ENCODE results near the gene HMGA1. TPM values are rescaled to one million over a fixed set of nuclear protein-coding genes. Genes with fewer than 3 reads are reported as not detected.

The HMGA1 gene
- total and polyA plus RNA-seq, 2 experiments from 2014 or later = 1,411 to 2,052 TPM

DNA sequence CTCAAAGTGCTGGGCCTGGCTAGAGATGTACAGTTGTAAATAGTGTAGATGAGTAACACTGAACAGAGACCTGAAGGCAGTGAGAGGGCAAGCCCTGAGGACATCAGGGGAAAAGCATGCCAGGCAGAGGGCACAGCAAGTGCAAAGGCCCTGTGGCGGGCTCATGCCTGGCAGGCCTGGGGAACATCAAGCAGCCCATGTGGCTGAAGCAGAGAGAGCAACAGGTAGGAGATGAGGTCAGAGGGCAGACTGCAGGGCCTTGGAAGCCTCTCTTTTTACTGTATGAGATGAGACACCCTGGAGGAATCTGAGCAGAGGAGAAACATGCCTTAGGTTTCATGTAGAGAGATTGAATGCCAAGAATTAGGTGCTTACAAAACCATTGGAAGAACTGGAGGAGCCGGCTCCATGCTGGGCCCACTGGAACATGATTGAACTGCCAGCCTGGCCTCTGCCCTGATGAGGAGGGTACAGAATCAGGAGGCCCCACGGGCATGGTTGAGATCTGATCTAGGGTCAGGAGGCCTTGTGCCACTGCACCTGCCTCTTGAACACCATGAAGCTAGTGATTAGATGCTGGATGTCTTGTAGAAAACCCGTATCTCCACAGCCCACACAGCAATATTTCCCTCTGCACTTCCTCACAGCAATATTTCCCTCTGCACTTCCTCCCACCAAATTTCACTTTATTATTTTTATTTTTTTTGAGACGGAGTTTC, 5.9 kb upstream of the HMGA1 start (continued):
- TF ChIP-seq, protein P1, sequence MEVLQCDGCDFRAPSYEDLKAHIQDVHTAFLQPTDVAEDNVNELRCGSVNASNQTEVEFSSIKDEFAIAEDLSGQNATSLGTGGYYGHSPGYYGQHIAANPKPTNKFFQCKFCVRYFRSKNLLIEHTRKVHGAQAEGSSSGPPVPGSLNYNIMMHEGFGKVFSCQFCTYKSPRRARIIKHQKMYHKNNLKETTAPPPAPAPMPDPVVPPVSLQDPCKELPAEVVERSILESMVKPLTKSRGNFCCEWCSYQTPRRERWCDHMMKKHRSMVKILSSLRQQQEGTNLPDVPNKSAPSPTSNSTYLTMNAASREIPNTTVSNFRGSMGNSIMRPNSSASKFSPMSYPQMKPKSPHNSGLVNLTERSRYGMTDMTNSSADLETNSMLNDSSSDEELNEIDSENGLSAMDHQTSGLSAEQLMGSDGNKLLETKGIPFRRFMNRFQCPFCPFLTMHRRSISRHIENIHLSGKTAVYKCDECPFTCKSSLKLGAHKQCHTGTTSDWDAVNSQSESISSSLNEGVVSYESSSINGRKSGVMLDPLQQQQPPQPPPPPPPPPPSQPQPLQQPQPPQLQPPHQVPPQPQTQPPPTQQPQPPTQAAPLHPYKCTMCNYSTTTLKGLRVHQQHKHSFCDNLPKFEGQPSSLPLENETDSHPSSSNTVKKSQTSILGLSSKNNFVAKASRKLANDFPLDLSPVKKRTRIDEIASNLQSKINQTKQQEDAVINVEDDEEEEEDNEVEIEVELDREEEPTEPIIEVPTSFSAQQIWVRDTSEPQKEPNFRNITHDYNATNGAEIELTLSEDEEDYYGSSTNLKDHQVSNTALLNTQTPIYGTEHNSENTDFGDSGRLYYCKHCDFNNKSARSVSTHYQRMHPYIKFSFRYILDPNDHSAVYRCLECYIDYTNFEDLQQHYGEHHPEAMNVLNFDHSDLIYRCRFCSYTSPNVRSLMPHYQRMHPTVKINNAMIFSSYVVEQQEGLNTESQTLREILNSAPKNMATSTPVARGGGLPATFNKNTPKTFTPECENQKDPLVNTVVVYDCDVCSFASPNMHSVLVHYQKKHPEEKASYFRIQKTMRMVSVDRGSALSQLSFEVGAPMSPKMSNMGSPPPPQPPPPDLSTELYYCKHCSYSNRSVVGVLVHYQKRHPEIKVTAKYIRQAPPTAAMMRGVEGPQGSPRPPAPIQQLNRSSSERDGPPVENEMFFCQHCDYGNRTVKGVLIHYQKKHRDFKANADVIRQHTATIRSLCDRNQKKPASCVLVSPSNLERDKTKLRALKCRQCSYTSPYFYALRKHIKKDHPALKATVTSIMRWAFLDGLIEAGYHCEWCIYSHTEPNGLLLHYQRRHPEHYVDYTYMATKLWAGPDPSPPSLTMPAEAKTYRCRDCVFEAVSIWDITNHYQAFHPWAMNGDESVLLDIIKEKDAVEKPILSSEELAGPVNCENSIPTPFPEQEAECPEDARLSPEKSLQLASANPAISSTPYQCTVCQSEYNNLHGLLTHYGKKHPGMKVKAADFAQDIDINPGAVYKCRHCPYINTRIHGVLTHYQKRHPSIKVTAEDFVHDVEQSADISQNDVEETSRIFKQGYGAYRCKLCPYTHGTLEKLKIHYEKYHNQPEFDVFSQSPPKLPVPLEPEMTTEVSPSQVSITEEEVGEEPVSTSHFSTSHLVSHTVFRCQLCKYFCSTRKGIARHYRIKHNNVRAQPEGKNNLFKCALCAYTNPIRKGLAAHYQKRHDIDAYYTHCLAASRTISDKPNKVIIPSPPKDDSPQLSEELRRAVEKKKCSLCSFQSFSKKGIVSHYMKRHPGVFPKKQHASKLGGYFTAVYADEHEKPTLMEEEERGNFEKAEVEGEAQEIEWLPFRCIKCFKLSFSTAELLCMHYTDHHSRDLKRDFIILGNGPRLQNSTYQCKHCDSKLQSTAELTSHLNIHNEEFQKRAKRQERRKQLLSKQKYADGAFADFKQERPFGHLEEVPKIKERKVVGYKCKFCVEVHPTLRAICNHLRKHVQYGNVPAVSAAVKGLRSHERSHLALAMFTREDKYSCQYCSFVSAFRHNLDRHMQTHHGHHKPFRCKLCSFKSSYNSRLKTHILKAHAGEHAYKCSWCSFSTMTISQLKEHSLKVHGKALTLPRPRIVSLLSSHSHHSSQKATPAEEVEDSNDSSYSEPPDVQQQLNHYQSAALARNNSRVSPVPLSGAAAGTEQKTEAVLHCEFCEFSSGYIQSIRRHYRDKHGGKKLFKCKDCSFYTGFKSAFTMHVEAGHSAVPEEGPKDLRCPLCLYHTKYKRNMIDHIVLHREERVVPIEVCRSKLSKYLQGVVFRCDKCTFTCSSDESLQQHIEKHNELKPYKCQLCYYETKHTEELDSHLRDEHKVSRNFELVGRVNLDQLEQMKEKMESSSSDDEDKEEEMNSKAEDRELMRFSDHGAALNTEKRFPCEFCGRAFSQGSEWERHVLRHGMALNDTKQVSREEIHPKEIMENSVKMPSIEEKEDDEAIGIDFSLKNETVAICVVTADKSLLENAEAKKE (CRISPR knock-in tag; IDR thresholded peaks at IDR 0.05) = no peak

DNA sequence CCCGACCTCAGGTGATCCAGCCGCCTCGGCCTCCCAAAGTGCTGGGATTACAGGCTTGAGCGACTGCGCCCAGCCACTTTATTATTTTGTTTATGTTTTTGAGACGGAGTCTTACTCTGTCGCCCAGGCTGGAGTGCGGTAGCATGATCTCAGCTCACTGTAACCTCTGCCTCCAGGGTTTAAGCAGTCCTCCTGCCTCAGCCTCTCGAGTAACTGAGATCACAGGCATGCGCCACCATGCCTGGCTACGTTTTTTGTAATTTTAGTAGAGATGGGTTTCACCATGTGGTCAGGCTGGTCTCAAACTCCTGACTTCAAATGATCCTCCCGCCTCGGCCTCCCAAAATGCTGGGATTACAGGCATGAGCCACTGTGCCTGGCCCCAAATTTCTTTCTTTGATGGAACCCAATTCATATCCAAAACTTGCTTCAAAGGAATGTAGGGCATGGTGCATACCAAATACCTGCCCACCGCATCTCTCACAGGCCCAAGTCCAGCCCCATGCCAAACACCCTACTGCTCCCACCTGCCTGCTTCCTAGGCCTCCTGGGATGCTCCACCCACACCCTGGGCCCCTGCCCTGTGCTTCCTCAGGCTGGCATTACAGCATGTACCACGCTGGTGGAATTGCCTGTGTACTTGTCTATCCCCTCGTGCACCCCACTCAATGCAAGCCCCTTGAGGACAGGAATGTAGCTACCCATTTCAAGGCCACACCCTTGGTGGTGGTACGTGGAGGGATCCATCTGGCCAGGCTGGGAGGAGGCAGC, 4.9 kb upstream of the HMGA1 start:
- DNase-seq (ENCODE audit: low spot score) (no peak), ATAC-seq (no peak)
- Mint-ChIP-seq H3K36me3 (ENCODE audit: low read depth) (no peaks in the 10 kb centered on the region; the same call in 2 of the 3 replicates), H3K4me3 (no peak overlapping the region), H3K4me1 (peaks cover 37% of the 10 kb centered on the region), H3K27me3 (ENCODE audit: insufficient read depth, low read depth, poor library complexity) (peaks cover 29% of the 10 kb centered on the region), H3K9me3 (no peaks in the 10 kb centered on the region; the same call in 1 of the 3 replicates), H3K27ac (no peak overlapping the region)
- Histone ChIP-seq H3K4me2 (no peak overlapping the region), H3K36me3 (ENCODE audit: insufficient read depth) (no peaks in the 10 kb centered on the region), H3K4me1 (ENCODE audit: insufficient read depth) (peaks cover 37% of the 10 kb centered on the region), H3K4me3 (no peak overlapping the region), H2AFZ (no peak overlapping the region), H3K79me2 (replicated peaks; ENCODE audit: insufficient read depth) (peaks cover 7% of the 10 kb centered on the region; the same call in 1 of the 2 replicates), H3F3A (replicated peaks; ENCODE audit: low read depth) (peaks cover 31% of the 10 kb centered on the region), H3K27ac (ENCODE audit: low read depth) (no peak overlapping the region), H3K9me2 (ENCODE audit: insufficient read depth) (no peaks in the 10 kb centered on the region), H3K27me3 (ENCODE audit: insufficient read depth) (no peaks in the 10 kb centered on the region), H4K20me1 (replicated peaks; ENCODE audit: insufficient read depth) (no peaks in the 10 kb centered on the region)
- TF ChIP-seq, protein P2, sequence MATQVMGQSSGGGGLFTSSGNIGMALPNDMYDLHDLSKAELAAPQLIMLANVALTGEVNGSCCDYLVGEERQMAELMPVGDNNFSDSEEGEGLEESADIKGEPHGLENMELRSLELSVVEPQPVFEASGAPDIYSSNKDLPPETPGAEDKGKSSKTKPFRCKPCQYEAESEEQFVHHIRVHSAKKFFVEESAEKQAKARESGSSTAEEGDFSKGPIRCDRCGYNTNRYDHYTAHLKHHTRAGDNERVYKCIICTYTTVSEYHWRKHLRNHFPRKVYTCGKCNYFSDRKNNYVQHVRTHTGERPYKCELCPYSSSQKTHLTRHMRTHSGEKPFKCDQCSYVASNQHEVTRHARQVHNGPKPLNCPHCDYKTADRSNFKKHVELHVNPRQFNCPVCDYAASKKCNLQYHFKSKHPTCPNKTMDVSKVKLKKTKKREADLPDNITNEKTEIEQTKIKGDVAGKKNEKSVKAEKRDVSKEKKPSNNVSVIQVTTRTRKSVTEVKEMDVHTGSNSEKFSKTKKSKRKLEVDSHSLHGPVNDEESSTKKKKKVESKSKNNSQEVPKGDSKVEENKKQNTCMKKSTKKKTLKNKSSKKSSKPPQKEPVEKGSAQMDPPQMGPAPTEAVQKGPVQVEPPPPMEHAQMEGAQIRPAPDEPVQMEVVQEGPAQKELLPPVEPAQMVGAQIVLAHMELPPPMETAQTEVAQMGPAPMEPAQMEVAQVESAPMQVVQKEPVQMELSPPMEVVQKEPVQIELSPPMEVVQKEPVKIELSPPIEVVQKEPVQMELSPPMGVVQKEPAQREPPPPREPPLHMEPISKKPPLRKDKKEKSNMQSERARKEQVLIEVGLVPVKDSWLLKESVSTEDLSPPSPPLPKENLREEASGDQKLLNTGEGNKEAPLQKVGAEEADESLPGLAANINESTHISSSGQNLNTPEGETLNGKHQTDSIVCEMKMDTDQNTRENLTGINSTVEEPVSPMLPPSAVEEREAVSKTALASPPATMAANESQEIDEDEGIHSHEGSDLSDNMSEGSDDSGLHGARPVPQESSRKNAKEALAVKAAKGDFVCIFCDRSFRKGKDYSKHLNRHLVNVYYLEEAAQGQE (IDR thresholded peaks at IDR 0.05; ENCODE audit: unreplicated experiment) = no peak
- TF ChIP-seq STAT1 (IDR thresholded peaks at IDR 0.05; ENCODE audit: unreplicated experiment) (no peak), CREB1 (CRISPR knock-in tag; IDR thresholded peaks at IDR 0.05; ENCODE audit: low read depth) (no peak), EZH2 (IDR thresholded peaks at IDR 0.05; ENCODE audit: low read depth, unreplicated experiment) (no peak), POLR2AphosphoS5 (IDR thresholded peaks at IDR 0.05; ENCODE audit: low read depth) (no peak), ZNF331 (CRISPR knock-in tag; IDR thresholded peaks at IDR 0.05; ENCODE audit: low read depth) (no peak), NANOG (IDR thresholded peaks at IDR 0.05; ENCODE audit: borderline replicate concordance) (no peak), CTCF (conservative IDR thresholded peaks at IDR 0.05; ENCODE audit: low read depth in 2 of 2) (no peak), ETS1 (IDR thresholded peaks at IDR 0.05) (no peak)
